ENCODE data around the gene B3GNT3. TPM values are rescaled to one million over a fixed set of nuclear protein-coding genes. Genes with fewer than 3 reads are reported as not detected.
"Not testable (repeated sequence)": the region's sequence is repeated elsewhere in the genome, so short reads cannot be mapped to it uniquely, and the experiment has no call there.

B3GNT3 gene
- total RNA-seq, 3 donors from 2014 or later: 0.38 to 0.52 (median 0.45) TPM

GRCh38 chr19:17778251-17778967, 16.5 kb upstream of the B3GNT3 start:
- peak; percentile 61 to 71 for ATAC-seq
- Mint-ChIP-seq H3K4me3 (no peak overlapping the region), H3K4me1 (ENCODE audit: low read depth) (peaks cover 12% of the 10 kb centered on the region), H3K27me3 (ENCODE audit: low read depth) (no peaks in the 10 kb centered on the region), H3K9me3 (no peaks in the 10 kb centered on the region), H3K36me3 (ENCODE audit: insufficient read depth) (peaks cover 20% of the 10 kb centered on the region)
- DNase-seq: no peak

GRCh38 chr19:17778968-17779929, 15.7 kb upstream of the B3GNT3 start:
- no peaks in the 10 kb centered on the region for H3K27me3 Mint-ChIP-seq (ENCODE audit: low read depth)
- H3K4me1 Mint-ChIP-seq (ENCODE audit: low read depth): peaks cover 14% of the 10 kb centered on the region
- ATAC-seq (no peak), DNase-seq (no peak)
- no peak overlapping the region for H3K4me3 Mint-ChIP-seq
- no peaks in the 10 kb centered on the region for H3K9me3 Mint-ChIP-seq
- peaks cover 19% of the 10 kb centered on the region for H3K36me3 Mint-ChIP-seq (ENCODE audit: insufficient read depth)

DNA sequence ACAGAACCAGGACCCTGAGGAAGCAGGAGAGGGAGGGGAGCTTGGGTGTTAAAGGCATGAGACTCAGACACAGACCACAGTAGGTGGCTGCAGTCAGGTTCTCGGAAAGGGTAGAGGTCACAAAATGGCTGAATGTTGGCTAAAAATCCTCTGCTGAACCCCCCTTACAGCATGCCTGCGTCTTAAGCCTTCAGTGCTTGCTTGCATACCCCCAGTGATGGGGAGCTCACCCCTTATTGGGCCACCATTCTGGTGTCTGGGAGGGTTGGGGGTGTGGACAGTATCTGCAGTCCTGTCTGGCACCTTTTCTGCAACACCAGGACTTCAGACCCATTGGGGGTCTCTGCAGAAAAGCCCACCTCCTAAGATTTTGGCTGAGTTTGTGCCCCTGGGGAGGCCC, 14.2 kb upstream of the B3GNT3 start:
- Mint-ChIP-seq H3K4me1 (ENCODE audit: low read depth) (peaks cover 14% of the 10 kb centered on the region), H3K36me3 (ENCODE audit: insufficient read depth) (peaks cover 18% of the 10 kb centered on the region), H3K4me3 (no peak overlapping the region), H3K27me3 (ENCODE audit: low read depth) (no peaks in the 10 kb centered on the region), H3K9me3 (no peaks in the 10 kb centered on the region)
- DNase-seq: no peak
- no peak for ATAC-seq

DNA sequence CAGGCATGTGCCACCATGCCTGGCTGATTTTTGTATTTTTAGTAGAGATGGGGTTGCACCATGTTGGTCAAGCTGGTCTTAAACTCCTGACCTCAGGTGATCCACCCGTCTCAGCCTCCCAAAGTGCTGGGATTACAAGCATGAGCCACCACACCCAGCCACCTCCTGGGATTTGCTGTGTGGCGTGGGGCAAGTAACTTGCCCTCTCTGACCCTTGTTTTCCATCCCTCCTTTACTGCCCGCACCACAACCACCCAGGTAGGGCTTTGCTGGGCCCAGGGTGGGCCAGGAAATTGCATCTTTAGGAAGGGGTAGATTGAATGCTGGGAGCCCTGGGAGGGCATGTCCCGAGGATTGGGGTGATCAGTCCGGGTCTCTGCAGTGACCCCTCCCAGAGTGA, 11.2 kb upstream of the B3GNT3 start:
- not testable (repeated sequence) for DNase-seq; H3K4me1 Mint-ChIP-seq (ENCODE audit: low read depth); H3K9me3 Mint-ChIP-seq; H3K27me3 Mint-ChIP-seq (ENCODE audit: low read depth); ATAC-seq; H3K4me3 Mint-ChIP-seq
- H3K36me3 Mint-ChIP-seq (ENCODE audit: insufficient read depth): peaks cover 20% of the 10 kb centered on the region

DNA sequence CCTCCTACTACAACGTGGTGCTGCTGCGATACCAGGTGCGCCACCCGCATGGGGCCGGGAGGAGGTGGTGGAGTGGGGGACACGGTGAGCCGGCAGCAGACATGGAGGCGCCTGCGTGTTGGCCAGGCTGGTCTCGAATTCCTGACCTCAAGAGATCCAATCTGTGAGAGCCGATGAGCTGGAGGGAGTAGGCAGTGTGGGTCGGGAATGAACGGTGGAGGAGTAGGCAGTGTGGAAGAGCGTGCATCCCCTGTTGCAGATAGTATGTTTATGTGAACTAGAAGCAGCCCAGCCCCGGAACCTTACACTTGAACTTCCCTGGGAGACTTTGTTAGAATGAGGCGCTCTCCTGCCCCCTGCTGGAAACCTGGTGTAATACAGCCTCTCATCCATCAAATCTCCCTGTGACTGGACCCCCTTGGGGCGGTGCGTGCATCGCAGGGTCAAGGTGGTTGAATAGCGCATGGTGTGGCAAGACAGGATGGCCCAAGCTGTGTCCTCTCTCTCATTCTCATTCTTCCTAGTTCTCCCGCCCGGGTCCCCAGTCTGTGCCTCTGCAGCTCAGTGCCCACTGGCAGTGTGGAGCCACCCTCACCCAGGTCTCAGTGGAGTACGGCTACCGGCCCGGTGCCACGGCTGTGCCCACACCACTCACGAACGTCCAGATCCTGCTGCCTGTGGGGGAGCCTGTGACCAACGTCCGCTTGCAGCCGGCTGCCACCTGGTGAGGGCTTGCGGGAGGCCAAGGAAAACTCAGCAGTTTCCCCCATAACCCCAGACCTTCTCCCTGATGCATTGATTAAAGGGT, 10.5 kb upstream of the B3GNT3 start:
- no peak overlapping the region for H3K4me3 Mint-ChIP-seq
- peaks cover 21% of the 10 kb centered on the region for H3K36me3 Mint-ChIP-seq (ENCODE audit: insufficient read depth)
- DNase-seq (peak; percentile 70), ATAC-seq (peak; percentile 55 to 64)
- no peaks in the 10 kb centered on the region for H3K27me3 Mint-ChIP-seq (ENCODE audit: low read depth)
- H3K9me3 Mint-ChIP-seq: no peaks in the 10 kb centered on the region
- H3K4me1 Mint-ChIP-seq (ENCODE audit: low read depth): peaks cover 9% of the 10 kb centered on the region

DNA sequence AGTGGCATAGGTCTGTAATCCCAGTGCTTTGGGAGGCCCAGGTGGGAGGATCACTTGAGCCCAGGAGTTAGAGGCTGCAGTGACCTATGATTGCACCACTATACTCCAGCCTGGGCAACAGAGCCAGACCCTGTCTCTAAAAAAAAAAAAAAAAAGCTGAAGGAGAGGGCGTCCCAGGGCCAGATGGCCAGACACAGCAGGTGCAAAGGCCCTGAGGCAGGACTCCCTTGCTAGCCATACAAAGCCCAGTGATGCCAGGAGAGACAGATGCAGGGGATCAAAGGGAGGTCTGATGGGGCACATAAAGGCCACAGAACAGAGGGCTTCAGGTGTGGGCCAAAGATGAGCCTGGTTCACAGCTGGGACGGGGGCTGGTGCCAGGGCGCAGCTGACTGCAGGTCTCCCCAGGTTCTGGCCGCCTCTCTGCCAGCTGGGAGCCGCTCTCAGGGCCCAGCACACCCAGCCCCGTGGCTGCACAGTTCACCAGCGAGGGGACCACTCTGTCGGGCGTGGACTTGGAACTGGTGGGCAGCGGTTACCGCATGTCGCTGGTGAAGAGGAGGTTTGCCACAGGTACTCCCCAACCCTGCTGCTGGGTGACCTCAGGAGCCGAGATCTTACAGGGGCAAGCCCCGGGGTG, 7.5 kb upstream of the B3GNT3 start:
- Mint-ChIP-seq H3K9me3 (no peaks in the 10 kb centered on the region), H3K4me1 (ENCODE audit: low read depth) (peaks cover 24% of the 10 kb centered on the region), H3K4me3 (no peak overlapping the region), H3K36me3 (ENCODE audit: insufficient read depth) (peaks cover 19% of the 10 kb centered on the region), H3K27me3 (ENCODE audit: low read depth) (no peaks in the 10 kb centered on the region)
- ATAC-seq (no peak), DNase-seq (no peak)

DNA sequence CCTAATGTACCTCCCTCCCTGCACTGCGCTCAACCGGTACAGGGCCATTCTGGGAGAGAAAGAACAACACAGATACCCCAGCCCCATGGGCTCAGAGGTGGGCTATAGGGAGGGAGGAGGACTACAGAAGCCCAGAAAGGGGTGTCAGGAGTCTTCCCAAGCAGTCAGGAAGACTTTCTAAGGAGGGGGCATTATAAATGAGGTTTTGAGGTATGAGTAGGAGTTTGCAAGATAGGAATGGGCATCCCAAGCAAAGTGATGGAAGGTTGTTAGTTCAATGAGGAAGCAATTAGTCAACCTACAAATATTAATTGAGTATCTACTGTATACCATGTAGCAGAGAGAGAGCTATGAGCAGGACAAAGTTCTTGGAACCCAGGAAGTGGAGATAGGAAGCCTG, 6.3 kb upstream of the B3GNT3 start:
- DNase-seq (no peak), ATAC-seq (no peak)
- Mint-ChIP-seq H3K4me1 (ENCODE audit: low read depth) (peaks cover 30% of the 10 kb centered on the region), H3K36me3 (ENCODE audit: insufficient read depth) (peaks cover 16% of the 10 kb centered on the region), H3K27me3 (ENCODE audit: low read depth) (no peaks in the 10 kb centered on the region), H3K9me3 (no peaks in the 10 kb centered on the region), H3K4me3 (no peak overlapping the region)

- Mint-ChIP-seq H3K4me3 (no peak overlapping the region), H3K9me3 (no peaks in the 10 kb centered on the region)
Measured at GRCh38 chr19:17790059-17790780, 4.7 kb upstream of the B3GNT3 start.

GRCh38 chr19:17794412-17794730, 567 bp upstream of the B3GNT3 start:
- Mint-ChIP-seq H3K27me3 (ENCODE audit: low read depth) (peaks cover 7% of the 10 kb centered on the region), H3K36me3 (ENCODE audit: insufficient read depth) (no peaks in the 10 kb centered on the region), H3K4me3 (peak overlapping the region; percentile 46), H3K9me3 (no peaks in the 10 kb centered on the region), H3K4me1 (ENCODE audit: low read depth) (peaks cover 58% of the 10 kb centered on the region)
- DNase-seq (no peak), ATAC-seq (no peak)

More at GRCh38 chr19:17790059-17790780, 4.7 kb upstream of the B3GNT3 start:
- Mint-ChIP-seq H3K27me3 (ENCODE audit: low read depth) (peaks cover 2% of the 10 kb centered on the region), H3K36me3 (ENCODE audit: insufficient read depth) (peaks cover 9% of the 10 kb centered on the region), H3K4me1 (ENCODE audit: low read depth) (peaks cover 36% of the 10 kb centered on the region)
- DNase-seq (no peak), ATAC-seq (peak in 1 of 2 donors; percentile 16)

GRCh38 chr19:17795495-17795856, 538 bp downstream of the B3GNT3 start:
- Mint-ChIP-seq H3K27me3 (ENCODE audit: low read depth) (peaks cover 7% of the 10 kb centered on the region), H3K4me1 (ENCODE audit: low read depth) (peaks cover 50% of the 10 kb centered on the region), H3K36me3 (ENCODE audit: insufficient read depth) (no peaks in the 10 kb centered on the region), H3K9me3 (no peaks in the 10 kb centered on the region), H3K4me3 (peak overlapping the region; percentile 46)
- ATAC-seq (no peak), DNase-seq (no peak)

DNA sequence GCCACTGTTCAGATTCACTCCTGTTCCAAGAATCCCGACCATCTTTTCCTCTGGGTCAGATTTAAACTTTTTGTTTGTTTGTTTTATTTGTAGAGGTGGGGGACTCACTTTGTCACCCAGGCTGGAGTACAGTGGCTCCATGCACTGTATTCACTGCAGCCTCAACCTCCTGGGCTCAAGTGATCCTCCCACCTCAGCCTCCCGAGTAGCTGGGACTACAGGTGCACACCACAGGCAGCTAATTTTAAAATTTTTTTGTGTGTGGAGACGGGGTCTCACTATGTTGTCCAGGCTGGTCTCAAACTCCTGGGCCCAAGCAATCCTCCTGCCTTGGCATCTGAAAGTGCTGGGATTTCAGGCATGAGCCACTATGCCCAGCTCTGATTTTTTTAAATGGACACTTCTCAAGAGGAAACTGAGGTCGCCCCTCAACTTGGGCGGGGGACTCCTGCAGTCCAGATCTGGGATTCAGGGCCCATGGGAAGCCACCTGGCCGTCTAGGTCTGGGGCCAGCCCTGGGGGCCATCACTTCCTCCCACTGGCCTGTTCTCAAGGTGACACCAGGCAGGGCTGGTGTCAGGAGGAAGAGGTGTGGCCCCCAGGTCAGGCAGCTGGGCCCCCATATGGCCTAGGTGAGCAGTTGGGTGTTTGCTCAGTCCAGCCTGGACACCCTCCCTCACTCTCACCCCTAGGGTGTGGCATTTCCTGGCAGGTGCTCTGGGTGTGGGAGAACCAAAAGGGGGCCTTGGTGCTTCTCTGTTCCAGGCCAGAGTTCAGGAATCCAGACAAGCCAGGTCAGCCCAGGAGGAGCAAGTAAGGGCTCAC, 1.3 kb downstream of the B3GNT3 start:
- no peak overlapping the region for H3K4me3 Mint-ChIP-seq

DNA sequence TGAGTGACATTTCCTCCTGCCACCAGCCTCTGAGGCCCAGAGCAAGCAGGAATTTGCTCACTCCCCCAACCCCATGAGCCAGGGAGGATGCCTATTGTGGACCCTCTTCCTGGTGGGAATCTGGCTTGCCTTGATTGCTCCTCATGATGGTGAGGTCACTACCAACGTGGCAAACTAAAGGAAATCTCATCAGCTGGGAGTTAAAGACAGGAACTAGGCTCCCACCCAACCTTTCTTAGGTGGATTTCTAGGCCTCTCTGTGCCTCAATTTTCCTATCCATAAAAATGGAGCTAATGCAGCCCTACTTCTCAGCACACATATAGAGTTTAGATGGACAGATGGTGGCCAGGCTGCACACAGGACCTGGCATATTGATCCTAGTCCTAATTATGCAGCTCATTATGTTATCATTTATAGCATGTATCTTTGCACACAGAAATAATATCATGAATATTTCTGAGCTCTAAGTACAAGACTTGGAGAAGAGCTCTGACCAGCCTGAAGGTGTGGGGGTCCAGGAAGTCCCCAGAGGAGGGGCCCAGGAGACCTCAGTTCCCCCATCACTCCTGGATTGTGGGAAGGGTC, 2.0 kb downstream of the B3GNT3 start:
- Mint-ChIP-seq H3K27me3 (ENCODE audit: low read depth) (peaks cover 7% of the 10 kb centered on the region), H3K9me3 (no peaks in the 10 kb centered on the region), H3K4me1 (ENCODE audit: low read depth) (peaks cover 43% of the 10 kb centered on the region), H3K36me3 (ENCODE audit: insufficient read depth) (no peaks in the 10 kb centered on the region), H3K4me3 (no peak overlapping the region)
- ATAC-seq (no peak), DNase-seq (no peak)

More for the DNA sequence above, 1.3 kb downstream of the B3GNT3 start:
- DNase-seq: no peak
- Mint-ChIP-seq H3K4me1 (ENCODE audit: low read depth) (peaks cover 49% of the 10 kb centered on the region), H3K9me3 (no peaks in the 10 kb centered on the region), H3K36me3 (ENCODE audit: insufficient read depth) (no peaks in the 10 kb centered on the region), H3K27me3 (ENCODE audit: low read depth) (peaks cover 7% of the 10 kb centered on the region)
- ATAC-seq: no peak

All from activated T-cell treated with anti-CD3 and anti-CD28 coated beads, Interleukin-2, amount 50 U/mL, for 4 hours (primary cell).